ENCODE data around the gene MTG2. TPM values are rescaled to one million over a fixed set of nuclear protein-coding genes. Genes with fewer than 3 reads are reported as not detected.

The MTG2 gene
- total and polyA plus RNA-seq, 2 of the 8 experiments (the other 6 are each of a cell fraction or from before 2014, with no cell fraction given) = 14.4 to 22.8 TPM

DNA sequence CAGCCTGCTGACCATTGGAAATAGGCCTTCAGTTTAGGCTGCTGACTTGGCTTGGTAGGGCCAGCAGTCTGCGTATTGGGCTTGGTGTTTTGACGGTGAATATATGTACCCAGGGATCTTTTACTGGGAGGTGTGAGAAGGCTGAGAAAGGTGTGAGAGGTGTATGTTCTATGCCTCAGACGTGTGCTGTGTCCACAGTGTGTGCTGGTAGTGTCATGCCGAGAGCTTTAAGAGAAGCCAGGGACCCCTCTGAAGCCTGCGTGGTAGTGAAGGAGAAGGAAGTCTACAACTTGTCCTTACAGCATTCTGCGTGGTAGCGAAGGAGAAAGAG is 37.2 kb upstream of the MTG2 start (continued):
- no peak for TF ChIP-seq TEAD4 (IDR thresholded peaks at IDR 0.05; ENCODE audit: low read depth, low read length)
- TF ChIP-seq TAF1 (IDR thresholded peaks at IDR 0.05; ENCODE audit: low read depth, low read length) = no peak
- no peak for TF ChIP-seq GTF2F1 (IDR thresholded peaks at IDR 0.05; ENCODE audit: borderline replicate concordance, low read depth, low read length)
- no peak for TF ChIP-seq KDM5A (IDR thresholded peaks at IDR 0.05; ENCODE audit: low read length)
- no peak for TF ChIP-seq SIRT6 (IDR thresholded peaks at IDR 0.05; ENCODE audit: low read length)
- TF ChIP-seq EGR1 (IDR thresholded peaks at IDR 0.05; ENCODE audit: borderline replicate concordance, low read depth, low read length) = no peak
- TF ChIP-seq PHF8 (conservative IDR thresholded peaks at IDR 0.05; ENCODE audit: low read depth, low read length) = no peak
- TF ChIP-seq EZH2 (IDR thresholded peaks at IDR 0.05; ENCODE audit: low read depth, low read length, severe bottlenecking) = no peak
